Testis (tissue), 2 donors: ENCODE measurements around the gene COL5A2.

Source experiments
- POLR2A ChIP-seq: fragments of 450-650 bp; IDR thresholded peaks from one replicate; pipeline ENCODE4 v1.6.1; 2017; ENCODE audit warnings: antibody characterized with exemption, mild to moderate bottlenecking, moderate library complexity
- TF ChIP-seq, protein P1 (sequence below), 3 experiments: fragments of 450-650 bp in 2 of 3; fragments of 200-600 bp in 1 of 3; sonication (generic) in 1 of 3; IDR thresholded peaks; one replicate each; pipeline ENCODE4 v1.5.1; 2016 to 2019; ENCODE audit warnings: antibody characterized with exemption in 3 of 3, mild to moderate bottlenecking in 2 of 3, moderate library complexity in 1 of 3

DNA sequence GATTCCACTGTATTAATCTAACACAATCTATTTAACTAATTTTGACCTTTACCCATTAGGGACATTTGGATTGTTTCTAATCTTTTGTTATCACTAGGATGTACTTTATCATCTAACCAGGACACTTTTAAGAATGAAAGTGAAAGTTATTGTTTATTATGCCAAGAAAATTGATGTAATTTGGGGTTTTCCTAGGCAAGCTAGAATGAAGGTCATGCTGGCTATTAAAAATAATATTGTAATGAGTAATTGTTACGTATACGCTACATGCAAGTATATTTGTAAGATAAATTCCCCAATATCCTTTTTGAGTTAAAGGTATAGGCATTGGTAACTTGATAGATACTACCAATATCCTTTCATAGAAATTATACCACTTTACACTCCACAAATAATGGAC, 74.6 kb downstream of the COL5A2 start:
- TF ChIP-seq POLR2A: no peak
- TF ChIP-seq, protein P1, sequence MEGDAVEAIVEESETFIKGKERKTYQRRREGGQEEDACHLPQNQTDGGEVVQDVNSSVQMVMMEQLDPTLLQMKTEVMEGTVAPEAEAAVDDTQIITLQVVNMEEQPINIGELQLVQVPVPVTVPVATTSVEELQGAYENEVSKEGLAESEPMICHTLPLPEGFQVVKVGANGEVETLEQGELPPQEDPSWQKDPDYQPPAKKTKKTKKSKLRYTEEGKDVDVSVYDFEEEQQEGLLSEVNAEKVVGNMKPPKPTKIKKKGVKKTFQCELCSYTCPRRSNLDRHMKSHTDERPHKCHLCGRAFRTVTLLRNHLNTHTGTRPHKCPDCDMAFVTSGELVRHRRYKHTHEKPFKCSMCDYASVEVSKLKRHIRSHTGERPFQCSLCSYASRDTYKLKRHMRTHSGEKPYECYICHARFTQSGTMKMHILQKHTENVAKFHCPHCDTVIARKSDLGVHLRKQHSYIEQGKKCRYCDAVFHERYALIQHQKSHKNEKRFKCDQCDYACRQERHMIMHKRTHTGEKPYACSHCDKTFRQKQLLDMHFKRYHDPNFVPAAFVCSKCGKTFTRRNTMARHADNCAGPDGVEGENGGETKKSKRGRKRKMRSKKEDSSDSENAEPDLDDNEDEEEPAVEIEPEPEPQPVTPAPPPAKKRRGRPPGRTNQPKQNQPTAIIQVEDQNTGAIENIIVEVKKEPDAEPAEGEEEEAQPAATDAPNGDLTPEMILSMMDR (IDR thresholded peaks at IDR 0.05): no peak
